AML-193 (cell line): ENCODE measurements around the gene SMPDL3A.
"Not testable (repeated sequence)": the region's sequence is repeated elsewhere in the genome, so short reads cannot be mapped to it uniquely, and the experiment has no call there.

Experiments used
- DNase-seq, 2 experiments: peaks; one replicate each; lab custom pipeline; 2025; lab: John Stamatoyannopoulos, UW

Gene SMPDL3A, protein sequence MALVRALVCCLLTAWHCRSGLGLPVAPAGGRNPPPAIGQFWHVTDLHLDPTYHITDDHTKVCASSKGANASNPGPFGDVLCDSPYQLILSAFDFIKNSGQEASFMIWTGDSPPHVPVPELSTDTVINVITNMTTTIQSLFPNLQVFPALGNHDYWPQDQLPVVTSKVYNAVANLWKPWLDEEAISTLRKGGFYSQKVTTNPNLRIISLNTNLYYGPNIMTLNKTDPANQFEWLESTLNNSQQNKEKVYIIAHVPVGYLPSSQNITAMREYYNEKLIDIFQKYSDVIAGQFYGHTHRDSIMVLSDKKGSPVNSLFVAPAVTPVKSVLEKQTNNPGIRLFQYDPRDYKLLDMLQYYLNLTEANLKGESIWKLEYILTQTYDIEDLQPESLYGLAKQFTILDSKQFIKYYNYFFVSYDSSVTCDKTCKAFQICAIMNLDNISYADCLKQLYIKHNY

DNA sequence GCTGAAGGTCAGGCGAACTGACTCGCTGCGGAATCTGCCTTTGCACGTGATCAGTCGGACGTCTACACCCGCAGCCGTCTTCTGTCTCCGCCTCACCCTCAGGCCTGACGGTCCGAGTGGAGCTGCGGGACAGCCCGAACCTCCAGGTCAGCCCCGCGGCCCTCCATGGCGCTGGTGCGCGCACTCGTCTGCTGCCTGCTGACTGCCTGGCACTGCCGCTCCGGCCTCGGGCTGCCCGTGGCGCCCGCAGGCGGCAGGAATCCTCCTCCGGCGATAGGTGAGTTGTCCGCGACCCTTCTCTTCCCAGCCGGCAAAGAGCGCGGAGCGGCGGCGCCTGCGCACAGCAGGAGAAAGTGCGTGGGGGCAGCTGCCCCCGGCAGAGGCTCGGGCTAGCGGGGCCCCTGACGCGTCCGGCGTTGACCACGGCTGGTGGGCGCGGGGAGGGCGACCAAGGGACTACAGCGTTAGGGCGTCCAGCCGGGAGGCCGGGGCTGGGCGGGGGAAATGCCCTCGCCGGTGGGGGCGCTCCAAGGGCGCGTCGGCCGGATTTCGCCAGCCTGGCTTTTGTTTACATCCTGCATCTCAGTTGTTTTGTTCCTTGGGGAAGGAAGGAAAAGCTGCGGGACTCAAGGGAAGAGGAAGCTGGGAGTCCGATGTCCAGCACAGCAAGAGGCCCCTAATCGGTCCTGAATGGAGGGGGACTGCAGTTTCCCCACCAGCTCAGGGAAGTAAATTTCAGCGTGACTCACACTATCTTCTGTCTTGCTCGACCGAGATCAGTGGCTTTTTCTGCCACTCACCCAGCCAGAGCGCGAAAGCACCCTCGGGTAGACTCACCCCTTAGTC is at the start of gene SMPDL3A:
TSS of gene SMPDL3A (plus strand) at position 77 of the 846 bp plus-strand sequence. CDS start at position 166, 89 bp downstream.
- no peak for DNase-seq

DNA sequence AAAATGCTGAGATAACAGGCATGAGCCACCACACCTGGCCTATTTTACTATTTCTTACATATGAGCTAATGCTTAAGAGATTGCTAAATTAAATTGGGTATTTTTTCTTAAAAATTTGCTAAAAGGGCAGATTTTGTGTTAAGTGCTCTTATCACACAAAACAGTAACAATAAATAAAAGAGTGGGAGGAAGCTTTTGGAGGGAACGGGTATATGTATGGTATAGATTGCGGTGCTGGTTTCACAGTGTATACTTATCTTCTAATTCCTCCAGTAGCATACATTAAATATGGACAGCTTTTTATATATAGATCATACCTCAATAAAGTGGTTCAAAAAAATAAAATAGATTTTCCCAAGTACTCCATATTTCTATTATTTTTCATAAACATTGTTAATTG is 49.0 kb upstream of the SMPDL3A start:
- no peak for DNase-seq

DNA sequence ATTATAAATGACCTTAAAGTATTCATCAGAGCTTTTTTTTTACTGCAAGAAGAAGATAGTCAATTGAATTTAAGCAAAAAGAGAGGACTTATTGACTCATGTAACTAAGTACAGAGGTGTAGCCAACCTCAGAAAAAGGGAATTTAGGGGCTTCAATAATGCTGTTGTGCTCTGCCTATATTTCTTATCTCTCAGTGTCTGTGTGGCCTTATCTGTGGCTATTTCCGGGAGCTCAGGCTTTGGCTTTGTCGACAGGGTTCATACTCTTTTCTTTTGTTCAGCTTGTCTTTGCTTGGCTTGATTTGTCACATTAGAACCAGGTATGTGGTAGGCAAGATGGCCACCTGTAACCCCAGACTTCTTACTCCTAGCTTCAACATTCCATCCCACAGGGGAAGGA is 48.1 kb upstream of the SMPDL3A start:
- no peak for DNase-seq

DNA sequence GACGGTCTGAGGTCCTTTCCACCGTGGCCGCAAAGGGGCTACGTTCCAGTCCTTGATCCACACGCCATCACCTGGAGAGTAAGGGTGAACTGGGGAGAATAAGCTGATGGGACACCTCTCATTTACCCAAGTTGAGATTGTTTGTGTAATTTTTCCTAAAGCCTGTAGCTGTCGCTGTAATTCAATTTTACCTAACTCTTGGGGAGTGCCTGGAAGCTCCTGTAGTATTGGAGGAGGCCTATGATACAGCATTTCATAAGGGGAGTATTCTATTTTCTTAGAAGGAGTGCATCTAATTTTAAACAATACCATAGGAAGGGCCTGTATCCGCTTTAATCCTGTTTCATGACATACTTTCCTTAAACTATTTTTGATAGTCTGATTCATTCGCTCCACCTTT is 44.8 kb upstream of the SMPDL3A start:
- DNase-seq, result peak; percentile 9 to 41

DNA sequence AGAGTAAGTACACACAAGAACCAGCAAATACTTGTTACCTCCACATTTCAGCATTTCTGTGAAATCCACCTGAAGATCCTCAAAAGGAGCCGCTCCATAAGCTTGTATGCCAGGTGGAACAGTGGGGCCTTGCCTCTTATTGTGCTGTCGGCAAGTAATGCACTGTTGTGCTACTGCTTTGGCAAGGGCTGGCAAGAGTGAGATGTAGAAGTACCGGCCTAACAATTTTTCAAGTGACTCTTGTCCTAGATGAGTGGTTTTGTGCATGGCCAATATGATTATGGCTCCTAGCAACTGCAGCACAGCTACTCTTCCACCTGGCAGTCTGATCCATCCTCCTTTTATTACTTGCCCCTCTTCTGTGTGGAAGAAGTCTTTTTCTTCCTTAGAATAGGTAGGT is 44.2 kb upstream of the SMPDL3A start:
- not testable (repeated sequence) for DNase-seq

DNA sequence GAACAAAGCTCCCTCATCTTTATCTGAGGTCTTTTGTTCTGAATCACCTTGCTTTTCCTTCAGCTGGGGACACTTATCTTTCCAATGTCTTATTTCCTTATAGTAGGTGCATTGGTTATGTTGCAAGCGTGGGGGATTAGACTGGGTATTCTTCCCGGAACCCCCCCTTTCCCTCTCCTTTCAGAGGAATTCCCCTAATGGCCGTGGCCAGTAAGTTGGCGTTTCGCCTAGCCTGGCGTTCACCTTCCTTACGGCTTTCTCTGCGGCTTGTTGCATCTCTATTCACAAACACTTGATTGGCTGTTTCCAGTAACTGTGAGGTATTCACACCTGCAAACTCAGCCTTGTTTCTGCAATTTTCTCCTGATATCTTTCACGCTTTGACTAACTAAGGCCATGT is 42.4 kb upstream of the SMPDL3A start:
- no peak for DNase-seq

DNA sequence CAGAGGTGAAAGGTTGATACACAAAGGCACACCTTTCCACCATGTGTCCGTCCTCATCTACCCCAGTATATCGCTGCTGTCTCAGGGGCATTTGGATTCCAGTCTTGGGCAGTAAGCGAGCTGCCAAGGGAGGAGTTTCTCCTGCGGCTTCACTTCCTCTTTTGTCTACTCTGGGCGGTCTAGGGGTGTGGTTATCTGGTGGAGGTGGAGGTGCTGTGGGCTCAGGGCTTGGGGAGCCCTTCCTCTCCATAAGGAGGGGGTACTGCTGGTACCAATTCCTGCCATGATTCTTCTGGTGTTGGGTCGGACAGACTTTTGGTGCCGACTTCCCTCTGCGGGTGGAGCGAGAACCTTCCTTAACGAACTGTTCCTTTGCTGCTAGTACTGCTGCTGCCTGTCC is 41.5 kb upstream of the SMPDL3A start:
- no peak for DNase-seq

DNA sequence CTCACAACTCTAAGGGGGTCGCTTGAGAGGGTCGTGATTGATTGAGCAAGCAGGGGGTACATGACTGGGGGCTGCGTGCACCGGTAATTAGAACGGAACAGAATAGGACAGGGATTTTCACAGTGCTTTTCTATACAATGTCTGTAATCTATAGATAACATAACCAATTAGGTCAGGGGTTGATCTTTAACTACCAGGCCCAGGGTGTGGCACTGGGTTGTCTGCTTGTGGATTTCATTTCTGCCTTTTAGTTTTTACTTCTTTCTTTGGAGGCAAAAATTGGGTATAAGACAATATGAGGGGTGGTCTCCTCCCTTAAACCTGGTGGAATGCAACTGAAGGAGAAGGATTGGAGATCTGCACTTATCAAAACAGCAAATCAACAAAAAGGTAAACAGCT is 40.1 kb upstream of the SMPDL3A start:
- DNase-seq, result not testable (repeated sequence)

DNA sequence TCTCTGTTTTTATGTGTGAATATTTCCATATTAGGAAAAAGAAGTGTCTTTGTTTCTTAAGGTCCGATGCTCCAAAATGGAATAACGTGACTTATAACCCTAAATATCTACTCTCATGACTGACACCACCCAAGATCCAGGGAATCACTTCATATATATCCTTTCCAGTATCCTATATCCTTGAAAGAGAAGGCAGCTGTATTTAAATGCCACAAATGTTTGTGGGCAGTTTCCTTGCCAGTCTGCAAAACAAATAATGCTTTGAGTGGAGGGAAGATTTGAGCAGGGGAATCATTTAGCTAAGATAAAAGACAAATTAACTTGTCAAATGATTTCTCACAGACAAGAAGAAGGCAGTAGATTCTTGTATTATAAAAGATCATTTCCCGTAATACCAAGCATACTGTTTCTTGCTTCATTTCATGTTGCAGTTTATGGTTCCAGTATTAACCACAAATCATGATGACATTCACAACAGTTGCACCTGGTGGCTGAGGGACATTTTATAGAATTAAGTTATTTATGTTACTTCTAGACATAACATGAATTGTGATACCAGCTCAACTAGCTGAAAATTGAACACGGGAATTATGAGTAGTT is 39.5 kb upstream of the SMPDL3A start:
- DNase-seq, result peak; percentile 18 to 19

DNA sequence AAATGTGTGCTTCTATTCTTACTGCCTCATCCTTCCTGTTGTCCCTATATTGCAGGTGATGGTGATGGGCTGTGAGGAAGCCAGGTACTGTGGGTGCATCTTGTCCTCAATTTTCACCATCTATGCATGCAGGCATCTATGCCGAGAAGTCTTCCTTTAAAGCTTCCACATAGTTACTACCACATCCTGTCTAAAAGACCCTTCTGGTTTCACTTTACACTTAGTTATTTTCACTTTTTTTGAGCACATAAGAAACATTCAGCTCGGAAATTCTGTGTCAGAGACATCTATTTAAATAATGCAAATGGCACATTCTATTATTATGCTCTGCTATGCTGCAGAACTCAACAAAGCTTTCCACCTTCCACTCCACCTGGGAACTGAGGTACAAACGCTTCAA is 37.7 kb upstream of the SMPDL3A start:
- DNase-seq, result no peak

DNA sequence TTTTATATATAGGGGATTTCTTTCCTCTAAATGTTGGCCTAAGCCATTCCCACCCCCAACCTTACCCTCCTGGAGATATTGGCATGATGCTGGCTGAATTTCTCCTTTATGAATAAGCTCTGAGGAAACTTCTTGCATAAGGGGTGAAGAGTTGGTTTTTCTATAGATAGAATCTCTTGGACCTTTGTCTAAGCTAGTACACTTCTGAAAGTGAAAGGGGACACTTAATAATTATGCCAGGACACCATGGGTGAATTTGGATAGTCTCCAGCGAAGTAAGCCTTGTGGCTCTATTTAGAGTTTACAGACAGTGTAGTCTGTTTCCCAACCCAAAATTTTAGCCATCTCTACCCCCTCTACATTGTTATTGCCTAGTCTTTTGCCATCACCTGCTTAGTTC is 36.6 kb upstream of the SMPDL3A start:
- DNase-seq, result no peak

DNA sequence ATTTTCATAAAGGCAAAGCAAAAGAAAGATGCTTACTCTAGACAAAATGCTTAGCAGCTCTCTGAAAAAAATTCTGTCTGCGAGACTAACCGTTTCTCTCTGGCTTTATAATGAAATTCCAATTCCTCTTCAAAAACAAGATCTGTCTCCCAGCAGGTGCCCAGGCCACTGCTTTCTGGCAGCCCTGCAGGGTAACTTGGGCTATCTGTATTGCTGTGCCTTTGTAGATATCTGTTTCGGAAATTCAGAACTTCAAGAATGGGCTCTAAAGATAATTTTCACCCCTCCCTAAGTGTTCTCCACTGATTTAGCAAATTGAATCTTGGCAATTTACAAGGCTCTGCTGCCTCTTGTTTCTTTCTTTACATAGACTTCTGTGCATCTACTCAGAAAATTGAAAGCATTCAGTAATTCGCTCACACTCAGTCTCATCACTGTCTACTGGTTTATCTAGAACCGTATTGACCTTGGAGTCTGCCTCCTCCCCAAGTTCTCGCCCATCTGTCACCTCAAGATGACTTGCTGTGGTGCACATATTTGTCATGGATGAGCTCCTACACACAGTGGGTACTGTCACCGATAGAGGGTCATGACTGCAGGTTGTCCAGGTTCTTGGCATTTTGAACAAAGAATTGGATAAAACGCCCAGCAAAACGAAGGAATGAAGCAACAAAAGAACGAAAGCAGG is 35.9 kb upstream of the SMPDL3A start:
- no peak for DNase-seq

DNA sequence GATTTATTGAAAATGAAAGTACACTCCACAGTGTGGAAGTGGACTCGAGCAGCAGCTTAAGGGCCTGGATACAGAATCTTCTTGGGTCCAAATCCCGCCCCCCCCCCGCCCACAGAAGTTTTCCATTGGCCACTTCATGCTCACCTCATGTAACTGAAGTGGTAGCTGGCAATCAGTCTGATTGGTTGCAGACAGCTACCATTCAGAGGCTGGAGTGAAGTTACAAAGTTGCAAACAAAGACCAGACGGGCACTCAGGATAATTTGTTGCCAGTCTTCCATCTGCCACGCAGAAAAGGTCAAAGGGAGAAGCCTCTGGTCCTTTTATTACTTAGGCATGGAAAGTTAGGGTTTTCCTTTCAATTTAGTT is 35.4 kb upstream of the SMPDL3A start:
- DNase-seq, result no peak

DNA sequence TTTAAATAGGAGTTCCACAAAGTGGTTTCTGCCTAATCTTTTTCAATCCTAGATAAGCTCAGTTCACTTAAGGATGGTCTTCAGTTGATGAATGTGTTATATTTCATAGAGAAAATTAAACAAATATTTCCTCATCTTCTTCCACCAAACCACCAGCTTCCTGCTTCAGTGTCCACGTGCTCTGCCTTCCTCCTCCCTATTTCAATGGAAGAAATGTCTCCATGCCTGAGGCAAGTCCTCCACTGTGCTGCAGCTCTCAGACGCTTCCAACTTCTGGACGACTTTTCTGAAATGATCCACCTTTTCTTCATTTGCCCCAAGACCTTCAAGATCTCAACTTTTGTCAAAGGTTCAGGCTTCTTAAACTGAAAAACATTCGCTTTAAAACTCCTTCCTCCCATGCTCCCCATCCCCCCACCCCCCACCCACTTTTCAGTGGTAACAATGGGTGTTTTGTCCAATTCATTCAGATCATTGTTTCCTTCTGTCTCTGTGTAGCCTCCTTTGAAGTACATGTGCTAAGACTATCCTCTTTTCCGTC is 34.8 kb upstream of the SMPDL3A start:
- peak; percentile 75 to 79 for DNase-seq

DNA sequence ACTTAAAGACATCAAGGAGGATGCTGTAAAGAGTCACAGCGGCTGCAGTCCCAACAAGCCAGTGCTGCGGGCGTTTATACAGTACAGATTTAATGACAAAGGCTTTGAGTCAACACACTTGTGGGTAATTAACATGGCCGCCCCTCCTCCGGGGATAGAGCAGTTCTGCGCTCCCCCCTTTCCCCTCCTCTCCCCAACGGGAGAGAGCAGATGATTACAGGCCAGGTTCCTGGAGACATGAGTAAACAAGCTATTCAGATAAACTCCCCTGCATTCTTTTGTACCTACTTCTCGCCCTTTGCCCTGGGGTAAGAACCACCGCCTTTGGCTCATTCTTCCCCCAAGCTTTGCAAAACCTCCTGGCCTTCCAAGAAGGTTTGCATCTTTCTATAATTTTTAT is 33.2 kb upstream of the SMPDL3A start:
- no peak for DNase-seq

DNA sequence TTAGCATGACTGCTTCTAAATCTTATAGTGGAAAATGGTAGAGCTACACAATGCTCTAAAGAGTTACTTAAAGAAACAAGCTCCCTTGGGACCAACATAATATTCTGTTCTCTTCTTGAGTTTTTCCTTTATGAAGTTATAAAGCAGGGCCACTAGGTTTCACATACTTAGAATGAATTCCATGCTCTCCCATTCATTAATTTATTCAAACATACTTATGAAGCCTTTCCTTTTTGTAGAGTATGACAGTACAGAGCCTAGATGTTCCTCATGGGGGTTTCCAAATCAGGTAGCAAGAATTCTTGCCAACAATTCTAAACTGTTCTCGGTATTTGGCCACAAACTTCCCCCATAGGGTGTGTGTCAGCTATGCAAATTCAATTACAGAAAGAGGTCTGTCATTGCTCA is 30.1 kb upstream of the SMPDL3A start:
- peak; percentile 9 to 19 for DNase-seq

DNA sequence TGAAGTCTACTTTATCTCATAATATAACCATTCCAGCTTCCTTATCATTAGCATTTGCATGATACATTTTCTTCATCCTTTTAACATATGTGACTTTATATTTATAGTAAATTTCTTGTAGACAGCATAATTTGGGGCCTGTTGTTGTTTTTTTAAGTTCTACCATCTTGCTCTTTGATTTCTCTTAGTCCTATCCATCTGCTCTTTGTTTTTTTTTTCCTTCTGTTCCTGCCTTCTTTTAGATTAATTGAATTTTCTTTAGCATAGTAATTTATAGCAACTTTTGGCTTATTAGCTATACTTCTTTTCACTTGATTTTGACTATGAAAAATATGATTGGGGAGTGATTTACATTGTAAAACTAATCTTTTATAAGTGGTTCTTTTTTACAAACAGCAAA is 28.7 kb upstream of the SMPDL3A start:
- no peak for DNase-seq

DNA sequence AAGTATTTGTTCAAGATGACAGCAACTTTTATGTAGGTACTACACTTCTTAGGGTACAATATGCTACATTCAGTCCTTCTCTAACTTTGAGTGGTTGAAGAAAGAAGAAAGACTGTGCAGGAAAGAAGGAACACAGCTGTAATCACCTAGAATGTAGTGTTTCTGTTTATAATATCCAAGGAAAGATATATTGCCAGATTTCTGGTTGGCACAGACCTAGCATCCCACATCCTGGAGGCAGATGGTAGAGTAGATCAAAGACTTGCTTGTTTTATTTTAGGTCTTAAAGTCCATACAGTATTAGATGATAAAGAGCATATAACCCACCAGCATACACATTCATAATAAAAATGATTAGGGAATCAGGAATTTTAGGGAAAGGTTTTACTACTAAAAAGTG is 22.8 kb upstream of the SMPDL3A start:
- DNase-seq, result no peak

DNA sequence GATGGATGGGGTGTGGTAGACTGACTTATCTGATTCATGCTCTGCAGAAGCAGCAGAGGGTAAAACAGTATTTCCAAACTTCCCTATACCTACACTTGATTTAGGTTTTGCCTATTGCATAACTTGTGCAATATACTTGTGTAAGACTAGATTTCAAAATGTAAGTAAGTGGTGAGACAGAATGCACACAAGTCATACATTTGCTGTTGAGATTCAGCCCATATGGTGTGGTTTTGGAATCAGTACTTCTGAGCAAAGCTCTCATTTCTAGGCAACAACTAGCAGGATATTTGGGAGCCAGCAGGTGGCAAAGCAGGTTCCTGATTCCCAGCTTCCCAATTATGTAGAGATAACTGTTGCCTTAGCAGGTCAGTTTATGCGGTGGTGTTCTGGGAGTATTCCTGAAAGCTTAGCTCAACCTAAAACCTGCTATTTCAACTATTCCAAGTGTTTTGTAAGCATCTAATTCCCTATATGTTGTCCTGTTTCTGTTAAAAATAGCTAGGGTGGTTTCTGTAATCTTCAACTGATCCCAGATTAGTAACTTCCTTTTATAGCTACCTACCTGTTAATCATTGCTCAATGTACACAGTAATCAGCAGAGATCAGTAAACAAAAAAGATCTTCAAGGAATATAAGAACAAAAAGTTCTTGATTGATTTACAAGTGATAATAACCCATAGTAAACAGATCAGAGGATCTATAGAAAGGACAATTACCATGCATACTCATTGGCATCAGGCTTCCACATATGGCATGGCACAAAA is 18.0 kb upstream of the SMPDL3A start:
- peak; percentile 98 to 99 for DNase-seq

DNA sequence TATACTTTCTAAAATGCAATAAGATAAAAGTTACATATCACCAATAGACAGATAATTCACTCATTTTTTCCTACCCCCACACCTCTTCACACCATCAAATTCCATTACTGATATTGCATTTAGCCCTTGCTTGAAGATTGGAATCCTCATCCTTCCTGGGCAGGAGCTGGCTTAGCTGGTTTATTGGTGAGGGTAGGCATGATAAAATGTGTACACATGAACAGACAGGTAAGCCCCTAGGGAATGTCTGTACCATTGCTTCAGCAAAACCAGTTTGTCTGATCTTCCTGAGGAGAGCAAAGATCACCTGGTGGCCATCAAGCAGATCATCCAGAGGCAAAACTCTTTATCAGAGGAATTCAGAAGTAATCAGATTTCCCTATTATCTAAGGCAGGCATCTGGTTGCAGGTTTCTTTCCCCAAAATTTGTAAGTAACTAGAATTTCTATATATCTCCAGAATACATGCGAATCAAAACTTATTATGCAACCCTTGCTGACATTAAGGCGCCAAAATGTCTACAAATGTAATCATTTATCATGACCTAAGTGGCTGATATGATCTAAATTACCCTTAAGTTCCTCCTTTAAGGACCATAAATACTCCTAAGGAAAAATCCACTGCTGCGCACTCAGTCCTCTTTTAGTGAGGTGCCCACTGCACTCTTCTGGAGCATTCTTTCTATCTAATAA is 16.2 kb upstream of the SMPDL3A start:
- DNase-seq, result no peak
